ENCODE results near the gene MLYCD. TPM values are rescaled to one million over a fixed set of nuclear protein-coding genes. Genes with fewer than 3 reads are reported as not detected.

The MLYCD gene
- total RNA-seq, 3 donors from 2014 or later (not counting 1 experiment from before 2014, with no cell fraction given), result 8.5 to 13.2 (median 11.9) TPM

- Mint-ChIP-seq H3K4me1 (no peaks in the 10 kb centered on the region), H3K27ac (no peak overlapping the region), H3K9me3 (no peaks in the 10 kb centered on the region), H3K4me3 (no peak overlapping the region), H3K36me3 (no peaks in the 10 kb centered on the region), H3K27me3 (ENCODE audit: low read depth in 2 of 2) (peaks cover 0 to 5% of the 10 kb centered on the region in 2 donors)
- Histone ChIP-seq H3K27ac (ENCODE audit: low read length) (no peak overlapping the region), H3K36me3 (ENCODE audit: control insufficient read depth, insufficient read depth, low read length) (no peaks in the 10 kb centered on the region), H3K4me1 (ENCODE audit: control insufficient read depth, insufficient read depth, low read length) (no peaks in the 10 kb centered on the region), H3K9me3 (ENCODE audit: control insufficient read depth, insufficient read depth, low read length) (no peaks in the 10 kb centered on the region), H3K4me3 (ENCODE audit: low read length) (no peak overlapping the region), H3K27me3 (ENCODE audit: control insufficient read depth, insufficient read depth, low read length) (no peaks in the 10 kb centered on the region)
- no peak for TF ChIP-seq CTCF (IDR thresholded peaks at IDR 0.05)
- DNase-seq, result no peak
- intact Hi-C loops (cut with micrococcal nuclease), result no loop called here
- ATAC-seq, result no peak
- WGBS (ENCODE audit: insufficient coverage), result 88% methylated on average over 2 of the region's 4 CpGs
Observed at GRCh38 chr16:83856792-83857191, 42.1 kb upstream of the MLYCD start.

- ATAC-seq, result no peak
Observed at GRCh38 chr16:83859265-83859664, 39.6 kb upstream of the MLYCD start.

GRCh38 chr16:83862661-83863060 is 36.3 kb upstream of the MLYCD start:
- Mint-ChIP-seq H3K4me1 (no peaks in the 10 kb centered on the region), H3K36me3 (no peaks in the 10 kb centered on the region), H3K4me3 (no peak overlapping the region), H3K9me3 (peaks cover 0 to 5% of the 10 kb centered on the region in 2 donors), H3K27me3 (ENCODE audit: low read depth in 2 of 2) (peaks cover 15 to 25% of the 10 kb centered on the region in 2 donors), H3K27ac (no peak overlapping the region)
- Histone ChIP-seq H3K27me3 (ENCODE audit: control insufficient read depth, insufficient read depth, low read length) (no peaks in the 10 kb centered on the region), H3K36me3 (ENCODE audit: control insufficient read depth, insufficient read depth, low read length) (no peaks in the 10 kb centered on the region), H3K27ac (ENCODE audit: low read length) (no peak overlapping the region), H3K4me1 (ENCODE audit: control insufficient read depth, insufficient read depth, low read length) (no peaks in the 10 kb centered on the region), H3K9me3 (ENCODE audit: control insufficient read depth, insufficient read depth, low read length) (no peaks in the 10 kb centered on the region), H3K4me3 (ENCODE audit: low read length) (no peak overlapping the region)
- intact Hi-C loops (cut with micrococcal nuclease), result no loop called here
- ATAC-seq (no peak), DNase-seq (no peak)
- WGBS (ENCODE audit: insufficient coverage), result 95% methylated on average over 6 of the region's 7 CpGs
- no peak for TF ChIP-seq CTCF (IDR thresholded peaks at IDR 0.05)

More at GRCh38 chr16:83859265-83859664, 39.6 kb upstream of the MLYCD start:
- Mint-ChIP-seq H3K4me3 (no peak overlapping the region), H3K4me1 (no peaks in the 10 kb centered on the region), H3K27me3 (ENCODE audit: low read depth in 2 of 2) (peaks cover 0 to 6% of the 10 kb centered on the region in 2 donors), H3K9me3 (no peaks in the 10 kb centered on the region), H3K36me3 (no peaks in the 10 kb centered on the region), H3K27ac (no peak overlapping the region)
- Histone ChIP-seq H3K4me3 (ENCODE audit: low read length) (no peak overlapping the region), H3K36me3 (ENCODE audit: control insufficient read depth, insufficient read depth, low read length) (no peaks in the 10 kb centered on the region), H3K27me3 (ENCODE audit: control insufficient read depth, insufficient read depth, low read length) (no peaks in the 10 kb centered on the region), H3K27ac (ENCODE audit: low read length) (no peak overlapping the region), H3K9me3 (ENCODE audit: control insufficient read depth, insufficient read depth, low read length) (no peaks in the 10 kb centered on the region), H3K4me1 (ENCODE audit: control insufficient read depth, insufficient read depth, low read length) (no peaks in the 10 kb centered on the region)
- intact Hi-C loops (cut with micrococcal nuclease), result no loop called here
- WGBS (ENCODE audit: insufficient coverage), result 86% methylated on average over 8 of the region's 8 CpGs
- no peak for DNase-seq
- no peak for TF ChIP-seq CTCF (IDR thresholded peaks at IDR 0.05)

- no peaks in the 10 kb centered on the region for H3K4me1 ChIP-seq (ENCODE audit: control insufficient read depth, insufficient read depth, low read length)
- no peaks in the 10 kb centered on the region for H3K4me1 Mint-ChIP-seq
- DNase-seq, result no peak
- intact Hi-C loops (cut with micrococcal nuclease), result no loop called here
- 100% methylated on average over 1 of the region's 1 CpG for WGBS (ENCODE audit: insufficient coverage)
- H3K4me3 Mint-ChIP-seq, result no peak overlapping the region
- no peak for ATAC-seq
- H3K36me3 ChIP-seq (ENCODE audit: control insufficient read depth, insufficient read depth, low read length), result no peaks in the 10 kb centered on the region
- no peaks in the 10 kb centered on the region for H3K27me3 ChIP-seq (ENCODE audit: control insufficient read depth, insufficient read depth, low read length)
- H3K4me3 ChIP-seq (ENCODE audit: low read length), result no peak overlapping the region
- H3K36me3 Mint-ChIP-seq, result no peaks in the 10 kb centered on the region
- H3K9me3 ChIP-seq (ENCODE audit: control insufficient read depth, insufficient read depth, low read length), result no peaks in the 10 kb centered on the region
- peaks cover 17 to 25% of the 10 kb centered on the region in 2 donors for H3K27me3 Mint-ChIP-seq (ENCODE audit: low read depth in 2 of 2)
- H3K27ac ChIP-seq (ENCODE audit: low read length), result no peak overlapping the region
- no peak for TF ChIP-seq CTCF (IDR thresholded peaks at IDR 0.05)
- H3K27ac Mint-ChIP-seq, result no peak overlapping the region
- peaks cover 0 to 5% of the 10 kb centered on the region in 2 donors for H3K9me3 Mint-ChIP-seq
Observed at GRCh38 chr16:83863682-83864081, 35.2 kb upstream of the MLYCD start.
